ENCODE data around the gene RAD51B.

Gene RAD51B

GRCh38 chr14:68651075-68651474, 831.5 kb downstream of the RAD51B start:
- TF ChIP-seq CTCF (IDR thresholded peaks at IDR 0.05; ENCODE audit: insufficient read depth, low read depth, low read length, missing control alignments) = no peak

GRCh38 chr14:68651652-68652432, 832.3 kb downstream of the RAD51B start:
- no peak for TF ChIP-seq CTCF (IDR thresholded peaks at IDR 0.05; ENCODE audit: insufficient read depth, low read depth, low read length, missing control alignments)
- DNase-seq (ENCODE audit: low read depth) = no peak
- H3K4me3 ChIP-seq (ENCODE audit: low read depth, low read length) = no peak overlapping the region

More at GRCh38 chr14:68651075-68651474, 831.5 kb downstream of the RAD51B start:
- no peak overlapping the region for H3K4me3 ChIP-seq (ENCODE audit: low read depth, low read length)
- DNase-seq (ENCODE audit: low read depth) = no peak

GRCh38 chr14:68652433-68652690, 832.8 kb downstream of the RAD51B start:
- TF ChIP-seq CTCF (IDR thresholded peaks at IDR 0.05; ENCODE audit: insufficient read depth, low read depth, low read length, missing control alignments) = no peak
- no peak overlapping the region for H3K4me3 ChIP-seq (ENCODE audit: low read depth, low read length)
- no peak for DNase-seq (ENCODE audit: low read depth)

- no peak overlapping the region for H3K4me3 ChIP-seq (ENCODE audit: low read depth, low read length)
- TF ChIP-seq CTCF (IDR thresholded peaks at IDR 0.05; ENCODE audit: insufficient read depth, low read depth, low read length, missing control alignments) = no peak
- no peak for DNase-seq (ENCODE audit: low read depth)
Measured at GRCh38 chr14:68653108-68653507, 833.5 kb downstream of the RAD51B start.

- TF ChIP-seq CTCF (IDR thresholded peaks at IDR 0.05; ENCODE audit: insufficient read depth, low read depth, low read length, missing control alignments) = no peak
- H3K4me3 ChIP-seq (ENCODE audit: low read depth, low read length) = no peak overlapping the region
- no peak for DNase-seq (ENCODE audit: low read depth)
Measured at GRCh38 chr14:68653804-68654203, 834.2 kb downstream of the RAD51B start.

GRCh38 chr14:68654471-68654941, 834.9 kb downstream of the RAD51B start:
- no peak for DNase-seq (ENCODE audit: low read depth)
- no peak overlapping the region for H3K4me3 ChIP-seq (ENCODE audit: low read depth, low read length)
- TF ChIP-seq CTCF (IDR thresholded peaks at IDR 0.05; ENCODE audit: insufficient read depth, low read depth, low read length, missing control alignments) = no peak

Measured in GM12865 (cell line).